HCT116 (cell line): ENCODE results near the gene RAB38. TPM values are rescaled to one million over a fixed set of nuclear protein-coding genes. Genes with fewer than 3 reads are reported as not detected.

Experiments
- ATAC-seq: fragments of 200-7000 bp; cut with Tn5 transposase; 2 replicates; pipeline ENCODE4 v1.9.1; 2020; ENCODE audit warnings: mild to moderate bottlenecking, moderate library complexity
- BruUV-seq: library from RNA; stranded (reverse); fragments of 400-500 nt; replicated peaks from 2 replicates; lab custom pipeline; 2021; lab: Mats Ljungman, UMichigan
- CTCF ChIA-PET: fragments of 300-600 bp; sonication (Branson Sonifier 250); formaldehyde crosslinking; loops from one replicate; lab custom pipeline; 2021; ENCODE audit warnings: antibody characterized with exemption; lab: Charles Lee
- POLR2A ChIA-PET: fragments of 300-600, 350-600 bp; sonication (Branson Sonifier 250); formaldehyde crosslinking; loops from one replicate; lab custom pipeline; 2021; ENCODE audit warnings: antibody characterized with exemption; lab: Charles Lee
- RAD21 ChIA-PET, 2 experiments: fragments of 300-600 bp; sonication (Branson Sonifier 250); formaldehyde crosslinking; loops; one replicate each; lab custom pipeline; 2023; ENCODE audit warnings: low total read pairs in 2 of 2; ENCODE audit not compliant: uncharacterized antibody in 2 of 2, unreplicated experiment in 2 of 2, low non-redundant PET in 1 of 2; lab: Charles Lee
- DNase-seq: peaks from one replicate; pipeline ENCODE4 v3.0.0-alpha.2; 2010; ENCODE audit warnings: low read depth, low spot score
- H2AFZ ChIP-seq: fragments of 200-600 bp; shearing (Covaris generic), sonication (generic); 2 replicates; pipeline ENCODE4 v1.6.1; 2017; ENCODE audit warnings: low read depth, mixed run types, mixed read lengths, antibody characterized with exemption, low read length; ENCODE audit not compliant: poor library complexity, severe bottlenecking
- H3K27ac ChIP-seq: 2 replicates; pipeline ENCODE4 v1.5.1; 2012; ENCODE audit warnings: low read depth, low read length
- H3K27me3 ChIP-seq: fragments of 200-600 bp; sonication (generic); 2 replicates; pipeline ENCODE4 v1.6.1; 2016; ENCODE audit warnings: mixed run types, low read length, mixed read lengths; ENCODE audit not compliant: insufficient read depth
- H3K36me3 ChIP-seq, 2 experiments: fragments of 200-500 bp in 1 of 2; fragments of 200-600 bp in 1 of 2; sonication (Bioruptor generic) in 1 of 2; sonication (generic) in 1 of 2; 2 replicates each; pipeline versions ENCODE4 v1.5.1 to v1.6.1; 2014 to 2016; ENCODE audit warnings: low read length in 2 of 2, inconsistent platforms in 1 of 2, mixed read lengths in 1 of 2, mixed run types in 1 of 2; ENCODE audit not compliant: insufficient read depth in 2 of 2, control insufficient read depth in 1 of 2
- H3K4me1 ChIP-seq, 2 experiments: fragments of 200-600 bp in 1 of 2; sonication (generic) in 1 of 2; 2 replicates each; pipeline versions ENCODE4 v1.5.1 to v1.6.1; 2012 to 2017; ENCODE audit warnings: low read length in 2 of 2, inconsistent platforms in 1 of 2, mild to moderate bottlenecking in 1 of 2, mixed read lengths in 1 of 2, mixed run types in 1 of 2, moderate library complexity in 1 of 2; ENCODE audit not compliant: insufficient read depth in 2 of 2, control insufficient read depth in 1 of 2
- H3K4me2 ChIP-seq: fragments of 200-600 bp; sonication (generic); 2 replicates; pipeline ENCODE4 v1.6.1; 2017; ENCODE audit warnings: mixed run types, low read length, mixed read lengths
- H3K4me3 ChIP-seq, 2 experiments: fragments of 200-600 bp in 1 of 2; sonication (generic) in 1 of 2; replicated peaks in 1 of 2; 2 replicates each; pipeline ENCODE4 v1.5.1; 2011 to 2016; ENCODE audit warnings: low read length in 2 of 2, control low read depth in 1 of 2, low read depth in 1 of 2, mild to moderate bottlenecking in 1 of 2, mixed read lengths in 1 of 2, mixed run types in 1 of 2
- H3K79me2 ChIP-seq: fragments of 200-600 bp; sonication (generic); 2 replicates; pipeline ENCODE4 v1.6.1; 2017; ENCODE audit warnings: mild to moderate bottlenecking, mixed run types, low read length, moderate library complexity, mixed read lengths; ENCODE audit not compliant: insufficient read depth
- H3K9ac ChIP-seq: fragments of 200-600 bp; sonication (generic); 2 replicates; pipeline ENCODE4 v1.6.1; 2016; ENCODE audit warnings: low read length, mixed read lengths
- H3K9me2 ChIP-seq: fragments of 200-600 bp; sonication (generic), shearing (Covaris generic); 2 replicates; pipeline ENCODE4 v1.6.1; 2017; ENCODE audit warnings: mixed run types, mild to moderate bottlenecking, moderate library complexity; ENCODE audit not compliant: insufficient read depth
- H3K9me3 ChIP-seq, 2 experiments: fragments of 200-500 bp in 1 of 2; fragments of 200-600 bp in 1 of 2; sonication (Bioruptor generic) in 1 of 2; sonication (generic) in 1 of 2; 2 replicates each; pipeline ENCODE4 v1.6.1; 2014 to 2017; ENCODE audit warnings: low read length in 2 of 2, mixed read lengths in 2 of 2, inconsistent platforms in 1 of 2, low read depth in 1 of 2, mild to moderate bottlenecking in 1 of 2, mixed run types in 1 of 2, moderate library complexity in 1 of 2; ENCODE audit not compliant: control insufficient read depth in 1 of 2, insufficient read depth in 1 of 2
- H4K20me1 ChIP-seq: fragments of 200-600 bp; sonication (generic), shearing (Covaris generic); 2 replicates; pipeline ENCODE4 v1.6.1; 2017; ENCODE audit warnings: mixed run types, mild to moderate bottlenecking, moderate library complexity; ENCODE audit not compliant: insufficient read depth
- EZH2 ChIP-seq: fragments of 200-600 bp; sonication (generic); IDR thresholded peaks from 2 replicates; pipeline ENCODE4 v1.6.1; 2017; ENCODE audit warnings: antibody characterized with exemption, mixed run types
- MAX ChIP-seq: IDR thresholded peaks from 2 replicates; pipeline ENCODE4 v1.6.1; 2012
- POLR2AphosphoS5 ChIP-seq: IDR thresholded peaks from 2 replicates; pipeline ENCODE4 v1.6.1; 2011; ENCODE audit warnings: mild to moderate bottlenecking, low read depth, low read length, moderate library complexity
- SIN3A ChIP-seq: IDR thresholded peaks from 2 replicates; pipeline ENCODE4 v1.6.1; 2012; ENCODE audit warnings: low read depth
- SP1 ChIP-seq: IDR thresholded peaks from 2 replicates; pipeline ENCODE4 v1.6.1; 2012; ENCODE audit warnings: low read depth
- SRF ChIP-seq: IDR thresholded peaks from 2 replicates; pipeline ENCODE4 v1.6.1; 2012; ENCODE audit warnings: low read depth
- intact Hi-C: fragments of 100-400 bp; cut with micrococcal nuclease; formaldehyde crosslinking; loops from 2 replicates; pipeline ENCODE4 v1.10.0; 2022
- total RNA-seq: library from RNA; stranded (reverse); gene quantifications from one replicate; pipeline ENCODE4 v1.2.1, GENCODE V29; 2021; ENCODE audit not compliant: unreplicated experiment
- TF ChIP-seq, protein P1 (sequence below): IDR thresholded peaks from 2 replicates; pipeline ENCODE4 v1.6.1; 2011; ENCODE audit warnings: mild to moderate bottlenecking, low read length, moderate library complexity; ENCODE audit not compliant: insufficient replicate concordance; ENCODE audit errors: extremely low read depth

RAB38 gene
- total RNA-seq, 1 experiment from 2014 or later: 15.1 TPM

DNA sequence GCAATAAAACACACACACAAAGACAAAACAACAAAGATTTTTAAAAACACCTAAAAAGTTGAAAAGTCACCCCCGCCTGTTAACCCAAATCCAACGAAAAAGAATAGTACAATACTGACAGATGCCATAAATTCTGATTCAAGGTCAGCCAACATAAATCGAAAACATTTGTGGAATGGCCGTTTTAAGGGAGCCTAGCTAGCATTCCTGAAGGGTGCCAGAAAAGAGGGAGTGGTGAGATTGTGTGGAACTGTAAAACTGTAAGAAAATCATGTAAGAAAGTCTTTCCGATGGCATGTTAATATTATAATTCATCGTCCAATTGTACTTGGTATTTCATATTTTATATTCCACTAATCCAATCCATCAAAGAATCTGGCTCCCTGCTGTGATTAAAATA lies 75.1 kb downstream of the RAB38 start (continued):
- TF ChIP-seq, protein P1, sequence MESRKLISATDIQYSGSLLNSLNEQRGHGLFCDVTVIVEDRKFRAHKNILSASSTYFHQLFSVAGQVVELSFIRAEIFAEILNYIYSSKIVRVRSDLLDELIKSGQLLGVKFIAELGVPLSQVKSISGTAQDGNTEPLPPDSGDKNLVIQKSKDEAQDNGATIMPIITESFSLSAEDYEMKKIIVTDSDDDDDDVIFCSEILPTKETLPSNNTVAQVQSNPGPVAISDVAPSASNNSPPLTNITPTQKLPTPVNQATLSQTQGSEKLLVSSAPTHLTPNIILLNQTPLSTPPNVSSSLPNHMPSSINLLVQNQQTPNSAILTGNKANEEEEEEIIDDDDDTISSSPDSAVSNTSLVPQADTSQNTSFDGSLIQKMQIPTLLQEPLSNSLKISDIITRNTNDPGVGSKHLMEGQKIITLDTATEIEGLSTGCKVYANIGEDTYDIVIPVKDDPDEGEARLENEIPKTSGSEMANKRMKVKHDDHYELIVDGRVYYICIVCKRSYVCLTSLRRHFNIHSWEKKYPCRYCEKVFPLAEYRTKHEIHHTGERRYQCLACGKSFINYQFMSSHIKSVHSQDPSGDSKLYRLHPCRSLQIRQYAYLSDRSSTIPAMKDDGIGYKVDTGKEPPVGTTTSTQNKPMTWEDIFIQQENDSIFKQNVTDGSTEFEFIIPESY: no peak
- TF ChIP-seq EZH2: no peak
- TF ChIP-seq, all 23 proteins: peak for 0

- H3K27ac ChIP-seq: no peak overlapping the region
- no peaks in the 10 kb centered on the region for H3K36me3 ChIP-seq
- no peaks in the 10 kb centered on the region for H3K27me3 ChIP-seq
- ChIA-PET RAD21 (no interaction called here), POLR2A (no interaction called here), CTCF (no interaction called here)
- TF ChIP-seq SRF: no peak
- no peak for TF ChIP-seq SIN3A
- no peak for TF ChIP-seq SP1
- no peak for TF ChIP-seq POLR2AphosphoS5
- TF ChIP-seq MAX: no peak
- H3K4me2 ChIP-seq: no peak overlapping the region
- 0 out of 4 replicates have a peak, but pooled peaks cover 0 to 2% of the 10 kb centered on the region in 2 experiments for H3K4me1 ChIP-seq
- H2AFZ ChIP-seq: no peak overlapping the region
- no peaks in the 10 kb centered on the region for H4K20me1 ChIP-seq
- H3K9me3 ChIP-seq: no peaks in the 10 kb centered on the region
- no peak overlapping the region for H3K4me3 ChIP-seq
- no peaks in the 10 kb centered on the region for H3K79me2 ChIP-seq
- no peaks in the 10 kb centered on the region; the same call in 1 of the 2 replicates for H3K9me2 ChIP-seq
- no TSS peak for BruUV-seq
- intact Hi-C loops: no loop called here
- ATAC-seq: no peak
- no peak overlapping the region for H3K9ac ChIP-seq
- no peak for DNase-seq
These were observed 77.0 kb downstream of the RAB38 start for GRCh38 chr11:88098289-88098688.
